Endothelial cell of umbilical vein (primary cell): ENCODE results near the gene ANKRD33B. TPM values are rescaled to one million over a fixed set of nuclear protein-coding genes. Genes with fewer than 3 reads are reported as not detected.

ENCODE experiments used
- BruUV-seq: library from RNA; stranded (reverse); fragments of 400-500 nt; replicated peaks from 2 replicates; lab custom pipeline; 2021; lab: Mats Ljungman, UMichigan
- CTCF ChIA-PET: fragments of 300-600, 350-600 bp; sonication (Branson Sonifier 250); formaldehyde crosslinking; loops from one replicate; lab custom pipeline; 2021; ENCODE audit warnings: antibody characterized with exemption, inconsistent platforms; lab: Charles Lee
- POLR2A ChIA-PET: fragments of 300-600, 350-600 bp; sonication (Branson Sonifier 250); formaldehyde crosslinking; loops from one replicate; lab custom pipeline; 2021; ENCODE audit warnings: antibody characterized with exemption, inconsistent platforms; lab: Charles Lee
- DNase-seq: peaks from one replicate; pipeline ENCODE4 v3.0.0-alpha.2; 2011; ENCODE audit warnings: low read depth, low spot score
- FAIRE-seq: peaks from 2 replicates; lab custom pipeline; 2011; peaks lifted over from hg19 to GRCh38; lab: Jason Lieb, UNC
- H2AFZ ChIP-seq: 2 replicates; pipeline ENCODE4 v1.6.0; 2012; ENCODE audit warnings: low read depth, low read length, control low read depth, inconsistent platforms
- H3K27ac ChIP-seq: 2 replicates; pipeline ENCODE4 v1.5.1; 2011; ENCODE audit warnings: low read depth, mild to moderate bottlenecking, control low read depth, low read length, moderate library complexity; ENCODE audit not compliant: insufficient read depth
- H3K27me3 ChIP-seq, 2 experiments: 2 replicates each; pipeline versions ENCODE4 v1.6.0 to v1.6.1; 2011; ENCODE audit warnings: low read length in 2 of 2, mixed read lengths in 1 of 2; ENCODE audit not compliant: control insufficient read depth in 2 of 2, insufficient read depth in 2 of 2
- H3K36me3 ChIP-seq, 2 experiments: 2 replicates in 1 of 2; 3 replicates in 1 of 2; pipeline ENCODE4 v1.5.1; 2011; ENCODE audit warnings: low read length in 2 of 2, mild to moderate bottlenecking in 1 of 2, moderate library complexity in 1 of 2; ENCODE audit not compliant: control insufficient read depth in 2 of 2, insufficient read depth in 2 of 2; ENCODE audit errors: extremely low read depth in 1 of 2
- H3K4me1 ChIP-seq: 3 replicates; pipeline ENCODE4 v1.5.1; 2011; ENCODE audit warnings: mild to moderate bottlenecking, low read length; ENCODE audit not compliant: control insufficient read depth, insufficient read depth; ENCODE audit errors: extremely low read depth
- H3K4me2 ChIP-seq: 2 replicates; pipeline ENCODE4 v1.6.1; 2011; ENCODE audit warnings: low read length, control low read depth, mixed read lengths; ENCODE audit not compliant: insufficient read depth
- H3K4me3 ChIP-seq, 3 experiments: fragments of 200-600 bp in 1 of 3; sonication (generic), shearing (Covaris generic) in 1 of 3; replicated peaks in 1 of 3; 2 replicates each; pipeline ENCODE4 v1.5.1; 2011 to 2016; ENCODE audit warnings: control low read depth in 3 of 3, low read length in 3 of 3, mild to moderate bottlenecking in 2 of 3, inconsistent platforms in 1 of 3, low read depth in 1 of 3, moderate library complexity in 1 of 3; ENCODE audit not compliant: insufficient read depth in 1 of 3
- H3K79me2 ChIP-seq: 2 replicates; pipeline ENCODE4 v1.6.0; 2012; ENCODE audit warnings: low read length, inconsistent platforms; ENCODE audit not compliant: control insufficient read depth, insufficient read depth
- H3K9ac ChIP-seq: replicated peaks from 2 replicates; pipeline ENCODE3; 2011; ENCODE audit warnings: low read length, control low read depth; ENCODE audit not compliant: insufficient read depth; ENCODE audit errors: extremely low read depth
- H3K9me1 ChIP-seq: replicated peaks from 3 replicates; pipeline ENCODE4 v1.6.0; 2011; ENCODE audit warnings: mild to moderate bottlenecking, low read length; ENCODE audit not compliant: control insufficient read depth, insufficient read depth; ENCODE audit errors: extremely low read depth
- H3K9me3 ChIP-seq: replicated peaks from 2 replicates; pipeline ENCODE4 v1.5.1; 2012; ENCODE audit warnings: low read length, inconsistent platforms; ENCODE audit not compliant: control insufficient read depth, insufficient read depth
- H4K20me1 ChIP-seq: replicated peaks from 2 replicates; pipeline ENCODE3; 2011; ENCODE audit warnings: mild to moderate bottlenecking, low read length; ENCODE audit not compliant: control insufficient read depth, insufficient read depth; ENCODE audit errors: extremely low read depth
- EZH2 ChIP-seq: IDR thresholded peaks from 2 replicates; pipeline ENCODE4 v1.6.1; 2012; ENCODE audit warnings: borderline replicate concordance, low read depth, mild to moderate bottlenecking, moderate library complexity, low read length, inconsistent platforms; ENCODE audit not compliant: severe bottlenecking
- FOS ChIP-seq: IDR thresholded peaks from 2 replicates; pipeline ENCODE4 v1.6.1; 2011; ENCODE audit warnings: mild to moderate bottlenecking, low read length, moderate library complexity, borderline replicate concordance; ENCODE audit not compliant: insufficient read depth
- GATA2 ChIP-seq: IDR thresholded peaks from 2 replicates; pipeline ENCODE4 v1.7.0; 2011; ENCODE audit warnings: low read depth, mild to moderate bottlenecking, moderate library complexity, mixed read lengths, low read length; ENCODE audit not compliant: insufficient read length, insufficient read depth
- JUN ChIP-seq: IDR thresholded peaks from 2 replicates; pipeline ENCODE4 v1.6.1; 2011; ENCODE audit warnings: borderline replicate concordance, low read depth; ENCODE audit not compliant: insufficient read length, insufficient read depth
- MYC ChIP-seq: IDR thresholded peaks from one replicate; pipeline ENCODE4 v1.6.1; 2011; ENCODE audit warnings: mild to moderate bottlenecking, low read depth, low read length
- POLR2A ChIP-seq: IDR thresholded peaks from 2 replicates; pipeline ENCODE4 v1.6.1; 2012; ENCODE audit warnings: low read depth, mild to moderate bottlenecking, control low read depth, low read length
- POLR2AphosphoS5 ChIP-seq: IDR thresholded peaks from 2 replicates; pipeline ENCODE4 v1.6.1; 2012; ENCODE audit warnings: low read depth, mild to moderate bottlenecking, control low read depth, low read length, moderate library complexity; ENCODE audit not compliant: insufficient read depth
- dilution Hi-C: fragments of 300-500 bp; cut with MboI; formaldehyde crosslinking; loops from one replicate; pipeline ENCODE4 v1.15.0; 2019; ENCODE audit warnings: low sequenced_read_pairs; ENCODE audit not compliant: extremely low pct_ligation_motif_present
- intact Hi-C: fragments of 100-400 bp; cut with micrococcal nuclease; formaldehyde crosslinking; loops from one replicate; pipeline ENCODE4 v1.10.0; 2022
- polyA plus RNA-seq, 4 experiments: library from polyadenylated mRNA; depleted of rRNA in 3 of 4; stranded (reverse) in 3 of 4; unstranded in 1 of 4; fragments of >200 nt; gene quantifications; 2 replicates each; pipeline versions ENCODE4 v1.2.1 to v1.2.3, GENCODE V29; 2011 to 2012; ENCODE audit warnings: missing spikeins in 1 of 4
- total RNA-seq: library from RNA; stranded (reverse); gene quantifications from 2 replicates; pipeline ENCODE4 v1.2.3, GENCODE V29; 2021
- TF ChIP-seq, protein P1 (sequence below): IDR thresholded peaks from 2 replicates; pipeline ENCODE4 v1.6.1; 2011; ENCODE audit not compliant: insufficient read depth, insufficient read length

The ANKRD33B gene
- total and polyA plus RNA-seq, 2 donors (not counting 3 experiments of a cell fraction or from before 2014, with no cell fraction given) = 2.4 to 5.4 TPM

DNA sequence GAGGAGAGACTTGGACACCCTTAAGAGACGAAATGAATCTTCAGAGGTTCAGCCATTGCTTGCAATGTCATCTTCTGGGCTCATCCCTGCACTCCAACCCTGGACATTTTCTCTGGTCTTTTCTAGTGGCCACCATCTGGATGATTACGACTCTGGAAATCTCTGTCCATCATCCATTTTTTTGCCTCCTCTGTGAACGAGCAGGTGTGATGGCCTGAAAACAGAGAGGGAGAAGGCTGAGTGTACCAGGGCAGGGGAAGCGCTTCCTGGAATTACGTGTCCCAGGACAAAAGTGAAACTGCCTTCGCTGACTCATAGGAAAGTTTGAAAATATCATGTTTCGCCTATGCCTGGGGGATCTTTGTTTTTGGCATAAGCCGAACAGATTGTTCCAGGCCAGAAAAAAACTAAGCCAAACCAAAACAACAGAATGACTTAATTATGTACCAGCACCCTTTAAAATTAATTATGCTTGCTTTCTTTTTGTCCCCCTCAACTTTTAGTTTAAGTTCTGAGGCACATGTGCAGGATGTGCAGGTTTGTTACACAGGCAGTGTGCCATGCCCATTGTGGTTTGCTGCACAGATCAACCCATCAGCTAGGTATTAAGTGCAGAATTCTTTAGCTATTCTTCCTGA lies 31.9 kb downstream of the ANKRD33B start:
- no peaks in the 10 kb centered on the region for H3K9me1 ChIP-seq
- no TSS peak for BruUV-seq
- H3K9me3 ChIP-seq = no peaks in the 10 kb centered on the region
- no peaks in the 10 kb centered on the region for H4K20me1 ChIP-seq
- CTCF ChIA-PET = interaction anchor here (1.7 kb wide), 1 partner anchor 32 kb away, joined by 6 read pairs; no protein-coding TSS in a partner anchor
- TF ChIP-seq FOS = peak; percentile 94
- TF ChIP-seq POLR2A = no peak
- TF ChIP-seq POLR2AphosphoS5 = no peak
- peak; percentile 83 for TF ChIP-seq JUN
- no peak for TF ChIP-seq EZH2
- H3K4me1 ChIP-seq = peaks cover 28% of the 10 kb centered on the region
- FAIRE-seq (peak; percentile 93), DNase-seq (peak; percentile 93)
- no peaks in the 10 kb centered on the region for H3K27me3 ChIP-seq
- peak overlapping the region; percentile 64 for H2AFZ ChIP-seq
- H3K4me2 ChIP-seq = peak overlapping the region; percentile 92
- H3K27ac ChIP-seq = peak overlapping the region; percentile 87
- H3K9ac ChIP-seq = peak overlapping the region; percentile 73
- POLR2A ChIA-PET = no interaction called here
- peak overlapping the region in 1 of 3 experiments; percentile 63 for H3K4me3 ChIP-seq
- H3K79me2 ChIP-seq = peaks cover 4% of the 10 kb centered on the region
- intact Hi-C loops = loop anchor here (1.0 kb wide), 1 partner anchor 31 kb away; the partner anchor contains the start of gene ANKRD33B
- H3K36me3 ChIP-seq = no peaks in the 10 kb centered on the region
- dilution Hi-C loops = no loop called here

DNA sequence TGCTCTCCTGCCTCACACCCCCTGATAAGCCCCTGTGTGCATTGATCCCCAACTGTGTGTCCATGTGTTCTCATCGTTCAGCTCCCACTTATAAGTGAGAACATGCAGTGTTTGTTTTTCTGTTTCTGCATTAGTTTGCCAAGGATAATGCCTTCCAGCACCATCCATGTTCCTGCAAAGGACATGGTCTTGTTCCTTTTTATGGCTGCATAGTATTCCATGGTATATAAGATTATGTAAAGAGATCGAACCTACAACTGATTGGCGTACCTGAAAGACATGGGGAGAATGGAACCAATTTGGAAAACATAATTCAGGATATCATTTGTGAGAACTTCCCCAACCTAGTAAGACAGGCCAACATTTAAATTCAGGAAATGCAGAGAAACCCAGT lies 32.4 kb downstream of the ANKRD33B start:
- Histone ChIP-seq H2AFZ (peak overlapping the region; percentile 55), H3K4me1 (peaks cover 28% of the 10 kb centered on the region), H3K27ac (peak overlapping the region; percentile 87), H3K9ac (peak overlapping the region; percentile 73), H4K20me1 (no peaks in the 10 kb centered on the region), H3K27me3 (no peaks in the 10 kb centered on the region), H3K36me3 (no peaks in the 10 kb centered on the region), H3K79me2 (peaks cover 4% of the 10 kb centered on the region), H3K9me3 (no peaks in the 10 kb centered on the region), H3K9me1 (no peaks in the 10 kb centered on the region), H3K4me3 (peak overlapping the region in 1 of 3 experiments; percentile 63), H3K4me2 (peak overlapping the region; percentile 92)
- intact Hi-C loops (loop anchor here (1.0 kb wide), 1 partner anchor 32 kb away; the partner anchor contains the start of gene ANKRD33B), dilution Hi-C loops (no loop called here)
- no peak for TF ChIP-seq GATA2
- TF ChIP-seq POLR2AphosphoS5 = no peak
- no peak for TF ChIP-seq MYC
- TF ChIP-seq POLR2A = no peak
- TF ChIP-seq, protein P1, sequence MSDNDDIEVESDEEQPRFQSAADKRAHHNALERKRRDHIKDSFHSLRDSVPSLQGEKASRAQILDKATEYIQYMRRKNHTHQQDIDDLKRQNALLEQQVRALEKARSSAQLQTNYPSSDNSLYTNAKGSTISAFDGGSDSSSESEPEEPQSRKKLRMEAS = no peak
- no peak for FAIRE-seq
- no peak for DNase-seq
- BruUV-seq = no TSS peak
- CTCF ChIA-PET = interaction anchor here (1.7 kb wide), 1 partner anchor 31 kb away, joined by 6 read pairs; no protein-coding TSS in a partner anchor
- POLR2A ChIA-PET = no interaction called here
